Uterus (tissue), 4 donors: ENCODE data around the gene PARD3. TPM values are rescaled to one million over a fixed set of nuclear protein-coding genes. Genes with fewer than 3 reads are reported as not detected.
A peak's percentile ranks its signal among the peaks of the same experiment; 100 is the strongest.

Source experiments
- DNase-seq, 2 donors: peaks; one replicate each; pipeline ENCODE4 v3.0.0-alpha.2; 2019 to 2020
- H3K27ac ChIP-seq, 2 donors: fragments of 200-600 bp; sonication (generic); 1 replicate in 1 of 2; 2 replicates in 1 of 2; pipeline ENCODE4 v1.5.1; 2016 to 2018
- H3K27me3 ChIP-seq, 2 donors: fragments of 200-600 bp; sonication (generic); one replicate each; pipeline ENCODE4 v1.5.1; 2018 to 2019; ENCODE audit warnings: control low read depth in 1 of 2
- H3K36me3 ChIP-seq, 2 donors: fragments of 200-600 bp; sonication (generic); one replicate each; pipeline ENCODE4 v1.5.1; 2019; ENCODE audit warnings: control low read depth in 1 of 2
- H3K4me1 ChIP-seq, 2 donors: fragments of 200-600 bp; sonication (generic); one replicate each; pipeline ENCODE4 v1.5.1; 2018 to 2019; ENCODE audit warnings: control low read depth in 1 of 2
- H3K4me3 ChIP-seq, 2 donors: fragments of 200-600 bp; sonication (generic); 1 replicate in 1 of 2; 2 replicates in 1 of 2; pipeline ENCODE4 v1.5.1; 2018 to 2019; ENCODE audit warnings: mild to moderate bottlenecking in 1 of 2
- H3K9me3 ChIP-seq, 2 donors: fragments of 200-600 bp; sonication (generic); one replicate each; pipeline ENCODE4 v1.5.1; 2019; ENCODE audit warnings: control low read depth in 1 of 2
- POLR2A ChIP-seq, 2 donors: fragments of 450-650 bp; IDR thresholded peaks; one replicate each; pipeline ENCODE4 v1.6.1; 2016; ENCODE audit warnings: antibody characterized with exemption in 2 of 2, mild to moderate bottlenecking in 1 of 2, moderate library complexity in 1 of 2
- intact Hi-C: fragments of 100-400 bp; cut with DNase I; formaldehyde crosslinking; loops from one replicate; pipeline ENCODE4 v1.15.1; 2023; ENCODE audit warnings: low total_unique reads
- total RNA-seq, 4 donors: library from RNA; depleted of rRNA in 3 of 4; stranded (reverse); fragments of >200 nt in 3 of 4; gene quantifications; one replicate each; pipeline versions ENCODE4 v1.1.0 to v1.2.4, GENCODE V29; 2014 to 2023
- TF ChIP-seq, protein P1 (sequence below), 4 experiments: fragments of 200-600 bp in 2 of 4; fragments of 450-650 bp in 2 of 4; sonication (generic) in 2 of 4; IDR thresholded peaks; one replicate each; pipeline ENCODE4 v1.5.1; 2016 to 2019; ENCODE audit warnings: antibody characterized with exemption in 4 of 4, mild to moderate bottlenecking in 2 of 4, moderate library complexity in 1 of 4
- donor health status: DM: yes; HTN: yes; CAD: no.

The PARD3 gene
- total RNA-seq, 4 donors from 2014 or later, result 42.1 to 96.1 (median 51.5) TPM

DNA sequence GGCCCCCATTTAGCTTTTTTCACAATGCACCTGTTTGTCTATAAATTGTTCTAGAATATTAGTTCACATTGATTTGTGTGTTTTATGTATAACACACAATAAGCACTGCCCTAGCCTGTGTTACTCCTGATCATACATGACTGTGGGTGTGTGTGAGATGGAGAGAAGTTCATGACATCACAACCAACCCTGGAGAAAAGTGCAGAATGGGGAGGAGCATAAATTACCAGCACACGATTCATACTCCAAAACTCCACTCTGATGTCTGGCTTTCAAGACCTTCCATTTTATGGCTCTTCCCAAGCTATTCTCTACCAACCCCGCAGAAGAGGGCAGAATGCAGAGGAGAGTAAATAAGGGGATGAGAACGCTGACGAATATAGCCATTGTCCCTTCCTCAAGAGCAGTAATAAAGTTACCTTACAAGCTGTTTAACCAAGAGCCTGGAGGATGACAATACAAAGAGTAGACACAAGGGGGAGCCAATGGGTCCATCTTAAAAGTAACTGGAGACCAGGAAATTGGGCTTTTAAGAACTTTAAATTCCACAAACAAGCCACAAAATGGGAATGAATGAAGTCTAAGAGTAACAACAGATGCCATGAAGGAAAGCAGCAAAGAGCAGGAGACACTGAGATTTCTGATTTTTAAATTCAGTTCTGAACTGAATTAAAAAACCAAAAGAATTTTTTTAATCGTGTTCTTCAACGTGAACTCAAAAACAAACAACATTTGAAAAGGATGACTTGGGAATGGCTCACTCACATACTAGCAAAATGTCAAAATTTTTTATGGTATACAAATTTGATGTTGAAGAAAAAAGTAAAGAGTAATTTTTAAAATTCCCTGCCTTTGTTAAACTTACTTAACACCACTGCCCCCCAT, 159.6 kb downstream of the PARD3 start:
- Histone ChIP-seq H3K9me3 (no peaks in the 10 kb centered on the region), H3K27ac (no peak overlapping the region), H3K36me3 (no peaks in the 10 kb centered on the region), H3K4me1 (no peaks in the 10 kb centered on the region), H3K4me3 (no peak overlapping the region), H3K27me3 (no peaks in the 10 kb centered on the region)
- intact Hi-C loops, result no loop called here
- no peak for TF ChIP-seq POLR2A (IDR thresholded peaks at IDR 0.05)
- TF ChIP-seq, protein P1, sequence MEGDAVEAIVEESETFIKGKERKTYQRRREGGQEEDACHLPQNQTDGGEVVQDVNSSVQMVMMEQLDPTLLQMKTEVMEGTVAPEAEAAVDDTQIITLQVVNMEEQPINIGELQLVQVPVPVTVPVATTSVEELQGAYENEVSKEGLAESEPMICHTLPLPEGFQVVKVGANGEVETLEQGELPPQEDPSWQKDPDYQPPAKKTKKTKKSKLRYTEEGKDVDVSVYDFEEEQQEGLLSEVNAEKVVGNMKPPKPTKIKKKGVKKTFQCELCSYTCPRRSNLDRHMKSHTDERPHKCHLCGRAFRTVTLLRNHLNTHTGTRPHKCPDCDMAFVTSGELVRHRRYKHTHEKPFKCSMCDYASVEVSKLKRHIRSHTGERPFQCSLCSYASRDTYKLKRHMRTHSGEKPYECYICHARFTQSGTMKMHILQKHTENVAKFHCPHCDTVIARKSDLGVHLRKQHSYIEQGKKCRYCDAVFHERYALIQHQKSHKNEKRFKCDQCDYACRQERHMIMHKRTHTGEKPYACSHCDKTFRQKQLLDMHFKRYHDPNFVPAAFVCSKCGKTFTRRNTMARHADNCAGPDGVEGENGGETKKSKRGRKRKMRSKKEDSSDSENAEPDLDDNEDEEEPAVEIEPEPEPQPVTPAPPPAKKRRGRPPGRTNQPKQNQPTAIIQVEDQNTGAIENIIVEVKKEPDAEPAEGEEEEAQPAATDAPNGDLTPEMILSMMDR (IDR thresholded peaks at IDR 0.05), result peak; percentile 33 to 65 (median 57)
- peak in 1 of 2 donors; percentile 38 for DNase-seq

DNA sequence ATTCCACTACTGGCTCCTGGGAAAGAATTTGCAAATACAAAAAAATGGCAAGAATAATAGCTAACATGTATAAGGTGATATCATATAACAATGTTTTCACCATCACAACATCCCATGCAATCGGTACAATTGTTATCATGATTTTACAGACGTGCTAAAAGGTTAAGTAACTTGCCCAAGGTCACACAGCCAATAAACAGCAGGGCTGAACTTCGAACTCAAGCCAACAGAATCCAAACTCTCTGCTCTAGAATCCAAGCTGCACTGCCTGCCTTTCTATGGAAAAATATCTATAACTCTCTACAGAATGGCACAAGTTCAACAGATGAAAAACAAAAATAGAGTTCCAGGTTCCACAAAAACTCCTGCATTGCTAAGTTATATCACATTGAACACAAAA, 160.9 kb downstream of the PARD3 start:
- TF ChIP-seq, protein P1 (IDR thresholded peaks at IDR 0.05), result no peak
- no peak for TF ChIP-seq POLR2A (IDR thresholded peaks at IDR 0.05)
- H3K4me1 ChIP-seq, result no peaks in the 10 kb centered on the region
- intact Hi-C loops, result no loop called here

DNA sequence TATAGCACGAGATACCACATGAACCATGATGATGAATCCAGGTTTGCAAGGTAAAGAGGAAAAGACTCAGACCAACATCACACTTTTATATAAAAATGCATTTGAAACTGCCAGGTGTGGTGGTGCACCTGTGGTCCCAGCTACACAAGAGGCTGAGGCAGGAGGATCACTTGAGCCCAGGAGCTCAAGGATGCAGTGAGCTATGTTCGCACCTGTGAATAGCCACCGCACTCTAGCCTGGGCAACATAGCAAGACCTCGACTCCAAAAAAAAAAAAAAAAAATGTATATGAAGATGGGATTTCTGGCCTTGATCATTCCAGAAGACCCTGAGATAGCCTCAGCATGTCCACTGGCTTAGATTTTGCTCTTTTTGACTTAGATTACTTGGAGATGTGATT, 161.6 kb downstream of the PARD3 start:
- Histone ChIP-seq H3K27ac (no peak overlapping the region), H3K4me1 (no peaks in the 10 kb centered on the region), H3K27me3 (no peaks in the 10 kb centered on the region), H3K4me3 (no peak overlapping the region), H3K9me3 (no peaks in the 10 kb centered on the region), H3K36me3 (no peaks in the 10 kb centered on the region)
- DNase-seq, result no peak
- intact Hi-C loops, result no loop called here
- no peak for TF ChIP-seq POLR2A (IDR thresholded peaks at IDR 0.05)
- TF ChIP-seq, protein P1 (IDR thresholded peaks at IDR 0.05), result no peak

More for the DNA sequence above, 160.9 kb downstream of the PARD3 start:
- Histone ChIP-seq H3K27ac (no peak overlapping the region), H3K9me3 (no peaks in the 10 kb centered on the region), H3K4me3 (no peak overlapping the region), H3K27me3 (no peaks in the 10 kb centered on the region), H3K36me3 (no peaks in the 10 kb centered on the region)
- DNase-seq, result no peak

DNA sequence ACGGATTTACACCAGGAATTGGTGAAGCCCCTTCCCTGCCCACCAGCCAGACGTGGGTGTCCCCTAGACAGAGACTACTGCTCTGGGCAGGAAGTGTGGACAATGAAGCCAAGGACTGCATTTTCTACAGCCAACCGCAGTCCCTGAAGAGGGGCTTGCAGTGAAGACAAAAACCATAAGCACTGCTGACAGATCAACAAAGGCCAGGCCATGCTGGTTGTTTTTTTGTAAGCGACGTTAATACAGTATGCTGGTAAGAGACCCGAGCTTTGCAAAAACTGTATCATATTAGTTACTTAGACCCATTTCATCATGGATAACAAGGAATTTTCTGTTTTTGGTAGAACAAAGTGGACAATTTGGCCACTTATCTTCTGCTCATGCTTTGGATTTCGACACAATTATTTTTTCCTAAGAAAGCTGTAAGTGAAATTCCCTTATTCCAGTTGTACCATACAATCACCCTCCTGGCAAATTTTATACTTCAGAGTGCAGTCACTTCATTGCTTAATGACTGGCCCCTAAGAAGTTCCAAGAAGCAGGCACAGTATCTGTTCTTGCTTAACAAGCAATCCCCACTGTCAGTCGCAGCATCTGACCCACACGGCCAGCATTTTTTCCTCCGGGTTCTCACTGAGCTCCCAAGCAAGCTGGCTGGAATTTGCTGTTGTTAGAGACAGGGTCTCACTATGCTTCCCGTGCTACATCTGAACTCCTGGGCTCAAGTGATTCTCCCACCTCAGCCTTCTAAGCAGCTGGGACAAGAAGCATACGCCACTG, 163.5 kb downstream of the PARD3 start:
- TF ChIP-seq, protein P1 (IDR thresholded peaks at IDR 0.05), result no peak
- no peak for TF ChIP-seq POLR2A (IDR thresholded peaks at IDR 0.05)
- Histone ChIP-seq H3K27me3 (no peaks in the 10 kb centered on the region), H3K36me3 (no peaks in the 10 kb centered on the region), H3K4me3 (no peak overlapping the region), H3K4me1 (no peaks in the 10 kb centered on the region), H3K27ac (no peak overlapping the region), H3K9me3 (no peaks in the 10 kb centered on the region)
- intact Hi-C loops, result no loop called here
- DNase-seq, result no peak

DNA sequence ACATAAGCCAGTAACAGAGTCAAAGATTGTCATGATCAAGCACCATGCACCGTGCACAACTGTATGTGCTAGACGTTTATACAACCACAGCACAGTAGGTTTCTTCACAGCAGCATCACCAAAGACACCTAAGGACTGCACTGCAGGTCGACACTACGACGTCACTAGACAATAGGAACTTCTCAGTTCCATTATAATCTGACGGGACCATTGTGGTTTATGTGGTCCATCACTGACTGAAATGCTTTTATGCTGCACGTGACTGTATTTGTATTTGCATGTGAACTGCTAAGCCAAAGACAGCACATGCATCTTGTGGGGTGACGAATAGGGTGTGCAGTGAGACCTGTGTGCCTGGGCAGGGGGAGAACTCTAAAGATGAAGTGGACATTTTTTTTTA, 164.9 kb downstream of the PARD3 start:
- Histone ChIP-seq H3K4me3 (no peak overlapping the region), H3K9me3 (no peaks in the 10 kb centered on the region), H3K27ac (no peak overlapping the region), H3K27me3 (no peaks in the 10 kb centered on the region), H3K36me3 (no peaks in the 10 kb centered on the region), H3K4me1 (no peaks in the 10 kb centered on the region)
- intact Hi-C loops, result no loop called here
- DNase-seq, result no peak
- no peak for TF ChIP-seq POLR2A (IDR thresholded peaks at IDR 0.05)
